Anterior cingulate cortex (tissue), 58 donors: ENCODE data around the gene FBXW9.
"Not testable (repeated sequence)": the region's sequence is repeated elsewhere in the genome, so short reads cannot be mapped to it uniquely, and the experiment has no call there.

ENCODE experiments used
- DNase-seq, 58 donors: peaks; one replicate each; lab custom pipeline; 2025; lab: John Stamatoyannopoulos, UW

Gene FBXW9

GRCh38 chr19:12687496-12688196 is 8.8 kb downstream of the FBXW9 start, which contains the start of gene GNG14:
TSS of gene GNG14 (plus strand) at chr19:12687998. CDS start at chr19:12688049, 51 bp downstream.
- DNase-seq: no peak

- DNase-seq: no peak
Measured at GRCh38 chr19:12685831-12686230, 10.6 kb downstream of the FBXW9 start.

GRCh38 chr19:12681074-12681987 is 15.1 kb downstream of the FBXW9 start, which contains the start of gene DHPS:
TSS of gene DHPS (minus strand) at chr19:12681880. CDS start at chr19:12681766, 114 bp downstream.
- peak; percentile 40 to 95 (median 82) for DNase-seq

DNA sequence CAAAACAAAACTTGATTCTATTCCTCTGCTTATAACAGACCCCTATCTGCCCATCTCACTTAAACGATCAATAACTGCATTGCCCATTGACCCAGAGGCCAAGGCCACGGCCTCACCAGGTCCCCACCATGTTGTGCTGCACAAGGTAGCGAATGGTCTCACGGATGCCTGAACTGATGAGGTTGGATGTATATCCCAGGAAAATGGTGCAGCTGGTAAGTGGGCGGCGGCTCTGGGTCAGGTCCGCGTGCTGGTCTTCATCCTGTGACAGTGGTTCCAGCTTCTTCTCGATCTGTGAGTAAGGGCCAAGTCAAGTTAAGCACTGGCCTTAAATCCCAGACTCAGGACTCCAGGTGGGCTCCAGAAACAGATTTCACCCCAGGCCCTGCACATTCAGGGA is 16.4 kb downstream of the FBXW9 start:
- DNase-seq: no peak

DNA sequence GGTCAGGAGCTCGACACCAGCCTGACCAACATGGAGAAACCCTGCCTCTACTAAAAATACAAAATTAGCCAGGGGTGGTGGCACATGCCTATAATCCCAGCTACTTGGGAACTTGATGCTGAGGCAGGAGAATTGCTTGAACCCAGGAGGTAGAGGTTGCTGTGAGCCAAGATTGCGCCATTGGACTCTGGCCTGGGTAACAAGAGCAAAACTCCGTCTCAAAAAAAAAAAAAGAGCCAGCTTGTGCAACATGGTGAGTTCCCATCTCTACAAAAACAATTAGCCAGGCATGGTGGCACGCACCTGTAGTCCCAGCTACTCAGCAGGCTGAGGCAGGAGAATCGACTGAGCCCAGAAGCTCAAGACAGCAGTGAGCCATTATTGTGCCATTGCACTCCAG is 18.4 kb downstream of the FBXW9 start:
- not testable (repeated sequence) for DNase-seq

DNA sequence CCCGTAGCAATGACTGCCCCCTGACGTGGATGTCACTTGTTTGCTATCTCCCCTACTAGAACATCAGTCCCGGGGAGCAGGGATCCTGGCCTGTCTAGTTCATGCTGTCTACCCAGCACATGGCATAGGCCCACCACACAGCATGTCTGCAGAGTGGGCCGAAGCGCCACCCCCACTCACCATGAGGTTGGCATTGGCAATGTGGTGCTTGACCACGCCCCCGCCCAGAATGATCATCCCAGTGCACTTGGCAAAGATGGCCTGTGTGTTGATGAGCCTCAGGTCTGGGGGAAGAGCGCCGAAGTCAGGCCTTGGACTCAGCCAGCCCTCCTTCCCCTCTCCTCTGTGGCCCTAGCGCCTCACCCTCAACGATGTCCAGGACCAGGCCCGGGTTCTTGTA is 19.5 kb downstream of the FBXW9 start:
- no peak for DNase-seq

DNA sequence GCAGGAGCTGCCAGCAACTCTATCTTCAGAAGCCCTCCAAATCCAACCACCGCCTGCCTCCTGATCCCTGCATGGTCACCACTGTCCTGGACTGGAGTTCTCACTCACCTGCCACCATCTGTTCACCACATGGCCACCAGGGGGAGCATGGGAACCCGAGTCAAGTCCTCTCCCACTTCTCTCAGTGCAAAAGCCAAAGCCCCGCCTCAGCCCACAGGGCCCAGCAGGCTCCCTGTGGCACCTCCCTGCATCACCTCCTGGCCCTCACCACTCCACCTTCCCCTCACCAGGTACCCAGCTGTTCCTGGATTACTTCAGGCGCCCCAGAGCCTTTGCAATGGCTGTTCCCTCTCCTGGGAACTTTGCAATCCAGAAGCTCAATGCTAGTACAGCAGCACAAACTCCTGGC is 20.0 kb downstream of the FBXW9 start:
- peak in 55 of 58 donors; percentile 2 to 86 (median 44) for DNase-seq

GRCh38 chr19:12675940-12676339 is 20.5 kb downstream of the FBXW9 start:
- no peak for DNase-seq

DNA sequence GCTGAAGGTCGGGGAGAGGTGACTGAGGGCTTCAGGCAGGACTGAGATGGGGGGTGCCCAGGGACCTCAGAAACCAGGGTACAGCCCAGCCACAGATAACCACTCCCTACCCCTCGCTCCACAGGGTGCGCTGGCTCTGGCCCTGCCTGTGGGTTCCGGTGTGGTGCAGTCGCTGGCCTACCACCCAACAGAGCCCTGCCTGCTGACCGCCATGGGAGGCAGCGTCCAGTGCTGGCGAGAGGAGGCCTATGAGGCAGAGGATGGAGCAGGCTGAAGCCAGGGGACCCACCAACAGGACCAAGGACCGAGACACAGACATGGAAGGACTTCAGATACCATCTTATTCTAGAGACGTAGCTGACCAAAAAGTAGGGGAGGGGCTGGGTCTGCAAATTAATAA is 21.0 kb downstream of the FBXW9 start:
- no peak for DNase-seq

GRCh38 chr19:12672744-12673143 is 23.7 kb downstream of the FBXW9 start:
- no peak for DNase-seq

DNA sequence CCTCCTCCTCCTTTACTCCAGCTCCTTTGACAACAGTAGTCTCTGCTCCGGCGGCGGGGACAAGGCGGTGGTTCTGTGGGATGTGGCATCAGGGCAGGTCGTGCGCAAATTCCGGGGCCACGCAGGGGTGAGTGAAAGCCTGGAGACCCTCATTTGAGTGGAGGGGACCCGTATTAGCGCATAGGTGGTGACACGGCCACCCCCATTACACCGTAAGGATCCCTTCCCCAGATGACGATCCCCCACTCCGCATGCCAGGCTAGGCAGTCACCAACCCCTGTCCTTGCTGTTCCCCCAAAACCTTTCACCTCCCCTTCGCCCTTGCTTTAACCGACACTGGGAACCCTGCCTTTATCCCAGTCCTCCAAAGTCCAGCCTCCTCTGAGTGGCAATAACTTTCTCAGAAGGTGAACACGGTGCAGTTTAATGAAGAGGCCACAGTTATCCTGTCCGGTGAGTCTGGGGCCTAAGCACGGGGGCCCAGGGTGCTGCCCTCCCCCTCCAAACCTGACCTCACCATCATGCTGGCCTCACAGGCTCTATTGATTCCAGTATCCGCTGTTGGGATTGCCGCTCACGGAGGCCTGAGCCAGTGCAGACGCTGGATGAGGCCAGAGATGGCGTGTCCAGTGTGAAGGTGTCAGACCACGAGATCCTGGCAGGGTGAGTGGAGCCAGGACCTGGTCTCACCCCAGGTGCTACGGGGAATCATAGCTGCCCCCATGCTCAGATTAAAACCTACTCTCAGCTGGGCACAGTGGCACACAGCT is 26.1 kb downstream of the FBXW9 start:
- DNase-seq: no peak

- peak in 57 of 58 donors; percentile 36 to 90 (median 78) for DNase-seq
Measured at GRCh38 chr19:12669270-12670158, 26.9 kb downstream of the FBXW9 start.

GRCh38 chr19:12668932-12669269 is 27.5 kb downstream of the FBXW9 start:
- DNase-seq: peak in 33 of 58 donors; percentile 28 to 75 (median 65)

DNA sequence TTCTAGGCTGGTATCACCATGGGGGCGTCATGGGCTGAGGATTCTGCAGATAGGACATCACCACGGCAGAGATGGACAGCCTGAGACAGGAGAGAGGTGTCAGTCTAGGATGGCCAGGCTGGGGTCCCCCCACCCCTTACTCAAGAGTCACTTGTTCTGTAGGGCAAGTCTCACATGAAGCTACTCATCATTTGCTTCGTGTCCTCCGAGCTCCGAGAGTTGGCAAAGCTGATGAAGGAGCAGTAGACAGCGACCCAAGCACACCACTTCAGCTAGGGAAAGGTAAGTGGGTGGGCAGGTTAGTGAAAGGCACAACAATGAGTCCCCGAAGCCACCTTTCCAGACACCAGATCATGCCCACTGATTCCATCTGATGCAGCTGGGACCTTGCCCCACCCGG is 28.1 kb downstream of the FBXW9 start:
- no peak for DNase-seq

- no peak for DNase-seq
Measured at GRCh38 chr19:12667731-12668302, 28.6 kb downstream of the FBXW9 start.

GRCh38 chr19:12666265-12667048 is 30.0 kb downstream of the FBXW9 start, which contains the start of the genes MAN2B1 and WDR83:
TSS of gene MAN2B1 (minus strand) at chr19:12666742. CDS start at chr19:12666701, 41 bp downstream.
TSS of gene WDR83 (plus strand) at chr19:12666807. CDS start at chr19:12669791, 2,984 bp downstream.
- DNase-seq: peak in 56 of 58 donors; percentile 15 to 77 (median 56)

DNA sequence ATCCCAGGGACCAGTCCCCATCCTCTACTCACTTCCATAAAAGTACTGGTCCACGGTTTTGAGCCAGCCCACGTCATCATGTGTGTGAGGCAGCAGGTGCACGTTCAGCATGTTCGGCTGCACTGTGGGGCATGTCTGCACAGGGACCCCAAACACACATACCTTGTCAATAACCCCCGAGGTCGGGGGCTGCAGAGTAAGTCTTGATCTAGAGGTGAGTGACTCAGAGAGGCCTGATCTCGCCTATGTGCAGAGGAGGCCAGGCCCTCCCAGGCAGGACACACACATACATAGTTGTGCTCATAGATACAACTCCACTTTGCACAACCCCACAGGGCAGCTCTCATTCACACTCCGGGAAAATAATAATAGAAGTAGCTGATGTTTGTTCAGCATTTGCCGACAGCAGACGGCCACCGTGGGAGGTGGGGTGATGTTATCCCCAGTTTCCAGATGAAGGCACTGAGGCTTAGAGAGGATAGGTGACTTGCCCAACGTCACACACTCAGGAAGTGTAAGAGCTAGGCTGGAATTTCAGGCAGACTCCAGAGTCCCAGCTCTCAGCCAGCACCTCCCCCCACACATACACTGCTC is 30.7 kb downstream of the FBXW9 start:
- DNase-seq: no peak

- DNase-seq: peak in 17 of 58 donors; percentile 3 to 52 (median 16)
Measured at GRCh38 chr19:12665281-12665573, 31.2 kb downstream of the FBXW9 start.
